ENCODE data around the gene TRIM67.

DNA sequence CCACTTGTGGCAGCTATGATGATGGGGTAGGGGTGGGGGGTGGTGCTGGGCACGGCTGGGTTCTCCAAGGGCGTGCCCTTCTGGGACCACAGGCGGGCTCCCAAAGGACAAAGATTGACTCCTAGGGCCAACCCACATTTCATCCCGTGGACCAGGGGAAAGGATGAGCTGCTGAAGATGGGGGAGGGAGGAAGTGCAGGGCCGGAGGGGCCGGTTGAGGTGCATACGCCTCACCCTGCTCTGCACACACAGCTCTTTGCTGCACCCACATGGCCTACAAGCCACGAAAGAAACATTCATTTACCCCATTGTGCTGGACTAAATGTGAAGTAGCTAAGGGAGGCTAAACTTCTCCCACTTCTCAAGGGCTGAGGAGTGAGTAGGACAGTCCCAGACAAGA lies 45.0 kb downstream of the TRIM67 start:
- TF ChIP-seq EP300 (IDR thresholded peaks at IDR 0.05) (no peak), CBX8 (IDR thresholded peaks at IDR 0.05) (no peak), GATA3 (IDR thresholded peaks at IDR 0.05; ENCODE audit: borderline replicate concordance) (no peak), CEBPB (IDR thresholded peaks at IDR 0.05) (no peak), CHD2 (IDR thresholded peaks at IDR 0.05; ENCODE audit: low read length, partially characterized antibody) (no peak), JUNB (IDR thresholded peaks at IDR 0.05) (no peak), KDM5A (IDR thresholded peaks at IDR 0.05) (no peak), MAZ (IDR thresholded peaks at IDR 0.05; ENCODE audit: borderline replicate concordance, low read depth, low read length) (no peak), POLR2A (IDR thresholded peaks at IDR 0.05; ENCODE audit: low read length) (no peak), PHF8 (IDR thresholded peaks at IDR 0.05; ENCODE audit: borderline replicate concordance, low read depth) (no peak)
- TF ChIP-seq, protein P1, sequence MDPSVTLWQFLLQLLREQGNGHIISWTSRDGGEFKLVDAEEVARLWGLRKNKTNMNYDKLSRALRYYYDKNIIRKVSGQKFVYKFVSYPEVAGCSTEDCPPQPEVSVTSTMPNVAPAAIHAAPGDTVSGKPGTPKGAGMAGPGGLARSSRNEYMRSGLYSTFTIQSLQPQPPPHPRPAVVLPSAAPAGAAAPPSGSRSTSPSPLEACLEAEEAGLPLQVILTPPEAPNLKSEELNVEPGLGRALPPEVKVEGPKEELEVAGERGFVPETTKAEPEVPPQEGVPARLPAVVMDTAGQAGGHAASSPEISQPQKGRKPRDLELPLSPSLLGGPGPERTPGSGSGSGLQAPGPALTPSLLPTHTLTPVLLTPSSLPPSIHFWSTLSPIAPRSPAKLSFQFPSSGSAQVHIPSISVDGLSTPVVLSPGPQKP (IDR thresholded peaks at IDR 0.05; ENCODE audit: low read depth, low read length), result no peak
- TF ChIP-seq, protein P2, sequence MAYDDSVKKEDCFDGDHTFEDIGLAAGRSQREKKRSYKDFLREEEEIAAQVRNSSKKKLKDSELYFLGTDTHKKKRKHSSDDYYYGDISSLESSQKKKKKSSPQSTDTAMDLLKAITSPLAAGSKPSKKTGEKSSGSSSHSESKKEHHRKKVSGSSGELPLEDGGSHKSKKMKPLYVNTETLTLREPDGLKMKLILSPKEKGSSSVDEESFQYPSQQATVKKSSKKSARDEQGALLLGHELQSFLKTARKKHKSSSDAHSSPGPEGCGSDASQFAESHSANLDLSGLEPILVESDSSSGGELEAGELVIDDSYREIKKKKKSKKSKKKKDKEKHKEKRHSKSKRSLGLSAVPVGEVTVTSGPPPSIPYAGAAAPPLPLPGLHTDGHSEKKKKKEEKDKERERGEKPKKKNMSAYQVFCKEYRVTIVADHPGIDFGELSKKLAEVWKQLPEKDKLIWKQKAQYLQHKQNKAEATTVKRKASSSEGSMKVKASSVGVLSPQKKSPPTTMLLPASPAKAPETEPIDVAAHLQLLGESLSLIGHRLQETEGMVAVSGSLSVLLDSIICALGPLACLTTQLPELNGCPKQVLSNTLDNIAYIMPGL (CRISPR knock-in tag; IDR thresholded peaks at IDR 0.05; ENCODE audit: borderline replicate concordance), result no peak
- TF ChIP-seq, protein P3, sequence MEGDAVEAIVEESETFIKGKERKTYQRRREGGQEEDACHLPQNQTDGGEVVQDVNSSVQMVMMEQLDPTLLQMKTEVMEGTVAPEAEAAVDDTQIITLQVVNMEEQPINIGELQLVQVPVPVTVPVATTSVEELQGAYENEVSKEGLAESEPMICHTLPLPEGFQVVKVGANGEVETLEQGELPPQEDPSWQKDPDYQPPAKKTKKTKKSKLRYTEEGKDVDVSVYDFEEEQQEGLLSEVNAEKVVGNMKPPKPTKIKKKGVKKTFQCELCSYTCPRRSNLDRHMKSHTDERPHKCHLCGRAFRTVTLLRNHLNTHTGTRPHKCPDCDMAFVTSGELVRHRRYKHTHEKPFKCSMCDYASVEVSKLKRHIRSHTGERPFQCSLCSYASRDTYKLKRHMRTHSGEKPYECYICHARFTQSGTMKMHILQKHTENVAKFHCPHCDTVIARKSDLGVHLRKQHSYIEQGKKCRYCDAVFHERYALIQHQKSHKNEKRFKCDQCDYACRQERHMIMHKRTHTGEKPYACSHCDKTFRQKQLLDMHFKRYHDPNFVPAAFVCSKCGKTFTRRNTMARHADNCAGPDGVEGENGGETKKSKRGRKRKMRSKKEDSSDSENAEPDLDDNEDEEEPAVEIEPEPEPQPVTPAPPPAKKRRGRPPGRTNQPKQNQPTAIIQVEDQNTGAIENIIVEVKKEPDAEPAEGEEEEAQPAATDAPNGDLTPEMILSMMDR (IDR thresholded peaks at IDR 0.05), result peak; percentile 45

All from A549 (cell line).